ENCODE measurements around the gene SFMBT2. TPM values are rescaled to one million over a fixed set of nuclear protein-coding genes. Genes with fewer than 3 reads are reported as not detected.

SFMBT2 gene
- total RNA-seq, 6 experiments from 2014 or later, result 0.03 to 0.12 (median 0.06) TPM

GRCh38 chr10:7171825-7172224 is 239.0 kb downstream of the SFMBT2 start:
- H3K9me3 Mint-ChIP-seq, result peaks cover 62% of the 10 kb centered on the region
- H3K27me3 Mint-ChIP-seq (ENCODE audit: insufficient read depth), result no peaks in the 10 kb centered on the region
- TF ChIP-seq CTCF (IDR thresholded peaks at IDR 0.05), result no peak
- H3K36me3 Mint-ChIP-seq (ENCODE audit: low read depth), result no peaks in the 10 kb centered on the region
- DNase-seq, result no peak
- no peak overlapping the region for H3K27ac Mint-ChIP-seq
- no peaks in the 10 kb centered on the region for H3K4me1 Mint-ChIP-seq (ENCODE audit: low read depth)
- H3K4me3 Mint-ChIP-seq, result no peak overlapping the region

GRCh38 chr10:7170626-7171322 is 240.1 kb downstream of the SFMBT2 start:
- Mint-ChIP-seq H3K4me3 (no peak overlapping the region), H3K4me1 (ENCODE audit: low read depth) (no peaks in the 10 kb centered on the region), H3K36me3 (ENCODE audit: low read depth) (no peaks in the 10 kb centered on the region), H3K9me3 (peaks cover 54% of the 10 kb centered on the region), H3K27me3 (ENCODE audit: insufficient read depth) (no peaks in the 10 kb centered on the region), H3K27ac (no peak overlapping the region)
- no peak for TF ChIP-seq CTCF (IDR thresholded peaks at IDR 0.05)
- DNase-seq, result no peak

GRCh38 chr10:7168414-7168813 is 242.4 kb downstream of the SFMBT2 start:
- Mint-ChIP-seq H3K27me3 (ENCODE audit: insufficient read depth) (no peaks in the 10 kb centered on the region), H3K4me3 (no peak overlapping the region), H3K27ac (no peak overlapping the region), H3K36me3 (ENCODE audit: low read depth) (no peaks in the 10 kb centered on the region), H3K4me1 (ENCODE audit: low read depth) (no peaks in the 10 kb centered on the region), H3K9me3 (peaks cover 47% of the 10 kb centered on the region)
- no peak for DNase-seq
- no peak for TF ChIP-seq CTCF (IDR thresholded peaks at IDR 0.05)

- Mint-ChIP-seq H3K36me3 (ENCODE audit: low read depth) (no peaks in the 10 kb centered on the region), H3K27ac (no peak overlapping the region), H3K9me3 (peaks cover 52% of the 10 kb centered on the region), H3K27me3 (ENCODE audit: insufficient read depth) (no peaks in the 10 kb centered on the region; the same call in 1 of the 2 replicates), H3K4me1 (ENCODE audit: low read depth) (no peaks in the 10 kb centered on the region), H3K4me3 (no peak overlapping the region)
- DNase-seq, result no peak
- no peak for TF ChIP-seq CTCF (IDR thresholded peaks at IDR 0.05)
Measured at GRCh38 chr10:7165500-7166177, 245.2 kb downstream of the SFMBT2 start.

DNA sequence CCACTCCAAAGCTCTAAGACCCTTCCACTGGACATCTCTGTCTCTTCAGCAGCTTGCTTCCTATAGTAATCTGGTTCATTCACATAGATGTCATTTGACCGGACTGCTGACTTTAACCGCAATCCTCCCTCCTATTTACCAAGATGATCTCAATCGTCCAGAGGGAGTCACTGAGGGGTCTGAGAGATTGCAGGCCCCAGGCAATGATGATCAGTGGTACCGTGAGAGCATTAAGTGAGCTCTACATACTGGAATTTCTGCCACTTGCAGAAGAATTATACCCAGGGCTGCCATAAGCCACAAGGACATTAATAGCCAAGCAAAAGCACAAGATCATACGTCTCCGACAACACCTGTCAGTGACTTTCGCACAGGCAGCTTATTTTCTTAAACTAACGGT is 245.9 kb downstream of the SFMBT2 start:
- TF ChIP-seq CTCF (IDR thresholded peaks at IDR 0.05), result no peak

More for the DNA sequence above, 245.9 kb downstream of the SFMBT2 start:
- Mint-ChIP-seq H3K9me3 (peaks cover 57% of the 10 kb centered on the region), H3K4me3 (no peak overlapping the region), H3K27me3 (ENCODE audit: insufficient read depth) (peaks cover 2% of the 10 kb centered on the region), H3K4me1 (ENCODE audit: low read depth) (no peaks in the 10 kb centered on the region), H3K27ac (no peak overlapping the region), H3K36me3 (ENCODE audit: low read depth) (0 out of 2 replicates have a peak, but pooled peaks cover 4% of the 10 kb centered on the region)
- DNase-seq, result no peak

All from HFFc6 (cell line).